ENCODE measurements around the gene TNN. TPM values are rescaled to one million over a fixed set of nuclear protein-coding genes. Genes with fewer than 3 reads are reported as not detected.

TNN gene
- total RNA-seq, 6 experiments from 2014 or later, result 0.18 to 0.67 (median 0.41) TPM

DNA sequence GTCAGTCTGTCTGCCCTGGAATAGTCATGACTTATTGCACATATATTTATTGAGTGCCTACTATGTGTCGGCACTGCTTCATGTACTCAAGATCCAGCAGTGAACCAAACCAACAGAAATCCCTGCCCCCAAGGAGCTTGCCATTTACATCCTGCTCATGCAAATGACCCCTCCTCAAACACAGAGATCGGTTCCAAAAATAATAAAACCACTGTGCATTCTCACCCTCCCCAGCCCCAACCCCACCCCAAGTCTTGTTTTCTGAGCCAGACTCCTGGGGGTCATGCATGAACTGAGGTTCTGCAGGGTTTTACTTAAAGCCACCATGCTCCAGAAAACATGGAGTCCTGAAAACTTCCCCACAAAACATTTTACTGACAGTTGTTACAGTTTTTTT is 63.0 kb downstream of the TNN start:
- DNase-seq (no peak), ATAC-seq (no peak)
- intact Hi-C loops (cut with DNase I), result no loop called here
- Histone ChIP-seq H3K4me3 (no peak overlapping the region), H3K9me3 (no peaks in the 10 kb centered on the region), H3K27me3 (no peaks in the 10 kb centered on the region), H3K4me1 (peaks cover 0 to 34% (median 3%) of the 10 kb centered on the region in 4 donors), H3K36me3 (no peaks in the 10 kb centered on the region), H3K27ac (no peak overlapping the region)
- TF ChIP-seq POLR2A (IDR thresholded peaks at IDR 0.05), result no peak
- TF ChIP-seq CTCF (IDR thresholded peaks at IDR 0.05), result no peak
- WGBS (ENCODE audit: insufficient coverage, low coverage, low lambda C conversion rate, missing lambda C conversion rate), result 58% methylated on average over 2 of the region's 2 CpGs

DNA sequence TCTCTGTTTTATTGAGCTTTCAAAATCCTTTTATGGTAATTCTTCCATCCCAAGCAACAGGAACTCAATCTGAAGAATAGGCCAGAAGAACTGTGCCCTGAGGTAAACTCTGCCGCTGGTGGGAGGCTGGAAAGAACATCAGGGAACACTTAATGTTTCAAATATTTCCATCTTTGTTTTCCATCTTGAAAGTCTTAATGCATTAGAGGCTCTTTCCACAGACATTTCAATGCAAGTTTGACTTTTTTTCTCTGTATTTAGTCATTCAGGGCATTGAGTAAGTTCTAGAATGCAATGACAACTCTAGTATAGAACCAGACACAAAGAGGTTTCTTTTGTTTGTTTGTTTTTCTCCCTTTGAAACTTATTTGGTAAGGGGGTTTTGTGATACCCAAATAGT is 63.5 kb downstream of the TNN start:
- ATAC-seq (no peak), DNase-seq (no peak)
- H3K9me3 ChIP-seq, result no peaks in the 10 kb centered on the region
- H3K4me1 ChIP-seq, result peaks cover 0 to 33% (median 3%) of the 10 kb centered on the region in 4 donors
- intact Hi-C loops (cut with DNase I), result no loop called here
- 75% methylated on average over 1 of the region's 1 CpG for WGBS (ENCODE audit: insufficient coverage, low coverage, low lambda C conversion rate, missing lambda C conversion rate)
- no peak overlapping the region for H3K4me3 ChIP-seq
- no peak for TF ChIP-seq CTCF (IDR thresholded peaks at IDR 0.05)
- no peak for TF ChIP-seq POLR2A (IDR thresholded peaks at IDR 0.05)
- H3K27me3 ChIP-seq, result no peaks in the 10 kb centered on the region
- H3K27ac ChIP-seq, result no peak overlapping the region
- no peaks in the 10 kb centered on the region for H3K36me3 ChIP-seq

DNA sequence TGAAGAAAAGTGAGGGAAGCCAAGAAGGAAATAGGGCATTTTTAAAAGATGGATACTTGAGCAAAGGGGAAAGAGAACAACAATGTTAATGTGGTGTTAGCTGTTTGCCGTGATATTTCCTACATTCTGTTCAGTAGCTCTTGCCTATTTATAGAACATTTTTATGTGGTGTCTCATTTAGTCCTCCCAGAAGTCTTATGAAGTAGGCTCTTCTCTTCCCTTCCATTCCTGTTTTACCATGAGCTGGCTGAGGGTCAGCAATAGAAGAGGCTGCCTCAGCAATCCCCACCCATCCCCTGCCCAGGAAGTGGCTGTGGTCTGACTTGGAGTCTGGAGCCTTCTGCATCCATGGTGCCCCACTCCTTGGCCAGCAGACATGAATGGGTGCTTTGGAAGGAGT is 64.8 kb downstream of the TNN start:
- intact Hi-C loops (cut with DNase I), result no loop called here
- ATAC-seq (no peak), DNase-seq (no peak)
- H3K9me3 ChIP-seq, result no peaks in the 10 kb centered on the region
- H3K36me3 ChIP-seq, result no peaks in the 10 kb centered on the region
- H3K27ac ChIP-seq, result no peak overlapping the region
- no peak for TF ChIP-seq CTCF (IDR thresholded peaks at IDR 0.05)
- TF ChIP-seq POLR2A (IDR thresholded peaks at IDR 0.05), result no peak
- 50% methylated on average over 1 of the region's 1 CpG for WGBS (ENCODE audit: insufficient coverage, low coverage, low lambda C conversion rate, missing lambda C conversion rate)
- H3K27me3 ChIP-seq, result no peaks in the 10 kb centered on the region
- H3K4me1 ChIP-seq, result peaks cover 0 to 36% (median 8%) of the 10 kb centered on the region in 4 donors
- H3K4me3 ChIP-seq, result no peak overlapping the region

- intact Hi-C loops (cut with DNase I), result no loop called here
- no peak overlapping the region for H3K4me3 ChIP-seq
- no peak overlapping the region for H3K27ac ChIP-seq
- no peaks in the 10 kb centered on the region for H3K36me3 ChIP-seq
- H3K9me3 ChIP-seq, result no peaks in the 10 kb centered on the region
- WGBS (ENCODE audit: insufficient coverage, low coverage, low lambda C conversion rate, missing lambda C conversion rate), result 74% methylated on average over 6 of the region's 6 CpGs
- H3K4me1 ChIP-seq, result peaks cover 0 to 33% (median 13%) of the 10 kb centered on the region in 4 donors
- DNase-seq, result no peak
- no peak for ATAC-seq
- H3K27me3 ChIP-seq, result no peaks in the 10 kb centered on the region
- no peak for TF ChIP-seq POLR2A (IDR thresholded peaks at IDR 0.05)
- TF ChIP-seq CTCF (IDR thresholded peaks at IDR 0.05), result no peak
Observed at GRCh38 chr1:175133673-175134435, 66.2 kb downstream of the TNN start.
